GM19023 (cell line): Measurements from ENCODE around the gene ASMTL.
A peak's percentile ranks its signal among the peaks of the same experiment; 100 is the strongest.
"Not testable (repeated sequence)": the region's sequence is repeated elsewhere in the genome, so short reads cannot be mapped to it uniquely, and the experiment has no call there.

Experiments
- ATAC-seq: cut with Tn5 transposase; IDR thresholded peaks from one replicate; pipeline ENCODE4 v1.9.1; 2021; ENCODE audit warnings: mild to moderate bottlenecking, moderate library complexity; ENCODE audit not compliant: unreplicated experiment

Gene ASMTL

GRCh38 chrX:1482530-1482928, 29.8 kb upstream of the ASMTL start:
- ATAC-seq, result not testable (repeated sequence)

- ATAC-seq, result peak; percentile 46
Observed at GRCh38 chrX:1481636-1482529, 29.2 kb upstream of the ASMTL start.

- no peak for ATAC-seq
Observed at GRCh38 chrX:1480082-1480785, 27.5 kb upstream of the ASMTL start.

- no peak for ATAC-seq
Observed at GRCh38 chrX:1477801-1478458, 25.2 kb upstream of the ASMTL start.

GRCh38 chrX:1477229-1477628, 24.5 kb upstream of the ASMTL start:
- ATAC-seq, result no peak

GRCh38 chrX:1476682-1477081, 24.0 kb upstream of the ASMTL start:
- no peak for ATAC-seq

GRCh38 chrX:1475881-1476280, 23.2 kb upstream of the ASMTL start:
- ATAC-seq, result no peak

- no peak for ATAC-seq
Observed at GRCh38 chrX:1475481-1475880, 22.8 kb upstream of the ASMTL start.

- ATAC-seq, result not testable (repeated sequence)
Observed at GRCh38 chrX:1474593-1474992, 21.9 kb upstream of the ASMTL start.

- ATAC-seq, result no peak
Observed at GRCh38 chrX:1472975-1473374, 20.3 kb upstream of the ASMTL start.

- ATAC-seq, result peak; percentile 46
Observed at GRCh38 chrX:1468250-1468772, 15.6 kb upstream of the ASMTL start.

GRCh38 chrX:1466971-1467561, 14.4 kb upstream of the ASMTL start:
- ATAC-seq, result peak; percentile 44

GRCh38 chrX:1466232-1466661, 13.5 kb upstream of the ASMTL start:
- ATAC-seq, result no peak

GRCh38 chrX:1465286-1466231, 12.8 kb upstream of the ASMTL start:
- ATAC-seq, result no peak

- no peak for ATAC-seq
Observed at GRCh38 chrX:1464971-1465285, 12.2 kb upstream of the ASMTL start.

- ATAC-seq, result no peak
Observed at GRCh38 chrX:1464041-1464970, 11.6 kb upstream of the ASMTL start.

- no peak for ATAC-seq
Observed at GRCh38 chrX:1463581-1463980, 10.9 kb upstream of the ASMTL start.

GRCh38 chrX:1462596-1463251, 10.0 kb upstream of the ASMTL start:
- no peak for ATAC-seq
